H1 (cell line): ENCODE results near the gene PHACTR1. TPM values are rescaled to one million over a fixed set of nuclear protein-coding genes. Genes with fewer than 3 reads are reported as not detected.

Experiments used
- CTCF ChIA-PET: fragments of 300-600 bp; sonication (Branson Sonifier 250); formaldehyde crosslinking; loops from one replicate; lab custom pipeline; 2021; ENCODE audit not compliant: partially characterized antibody; lab: Charles Lee
- POLR2A ChIA-PET: fragments of 300-600 bp; sonication (Branson Sonifier 250); formaldehyde crosslinking; loops from one replicate; lab custom pipeline; 2021; ENCODE audit warnings: inconsistent platforms; ENCODE audit not compliant: partially characterized antibody; lab: Charles Lee
- DNase-seq, 2 experiments: peaks; one replicate each; pipeline versions ENCODE4 v3.0.0 to v3.0.0-alpha.2; 2010 to 2022; ENCODE audit warnings: low spot score in 2 of 2, low read depth in 1 of 2, mixed read lengths in 1 of 2
- FAIRE-seq: peaks from 2 replicates; lab custom pipeline; 2011; peaks lifted over from hg19 to GRCh38; lab: Jason Lieb, UNC
- H2AFZ ChIP-seq: 2 replicates; pipeline ENCODE4 v1.8.1; 2012; ENCODE audit warnings: low read length, inconsistent platforms
- H2AK5ac ChIP-seq: 2 replicates; pipeline ENCODE4 v1.6.1; 2013; ENCODE audit warnings: low read depth, low read length
- H2BK120ac ChIP-seq: replicated peaks from 2 replicates; pipeline ENCODE3; 2013; ENCODE audit warnings: low read depth, low read length, inconsistent platforms
- H2BK12ac ChIP-seq: 2 replicates; pipeline ENCODE4 v1.6.1; 2013; ENCODE audit warnings: low read depth, low read length
- H2BK15ac ChIP-seq: 2 replicates; pipeline ENCODE4 v1.6.1; 2013; ENCODE audit warnings: low read length
- H2BK20ac ChIP-seq: 2 replicates; pipeline ENCODE4 v1.6.1; 2013; ENCODE audit warnings: low read length
- H2BK5ac ChIP-seq: 2 replicates; pipeline ENCODE4 v1.6.1; 2013; ENCODE audit warnings: low read depth, low read length
- H3K14ac ChIP-seq: 2 replicates; pipeline ENCODE4 v1.6.1; 2013; ENCODE audit warnings: inconsistent platforms; ENCODE audit not compliant: insufficient read length
- H3K18ac ChIP-seq: 2 replicates; pipeline ENCODE4 v1.6.1; 2013; ENCODE audit warnings: low read length; ENCODE audit errors: extremely low read depth
- H3K23ac ChIP-seq: 2 replicates; pipeline ENCODE4 v1.6.1; 2013; ENCODE audit warnings: inconsistent platforms; ENCODE audit not compliant: insufficient read length
- H3K23me2 ChIP-seq: 2 replicates; pipeline ENCODE4 v1.6.1; 2013; ENCODE audit warnings: low read depth, low read length
- H3K27ac ChIP-seq: 2 replicates; pipeline ENCODE4 v1.6.1; 2011; ENCODE audit warnings: low read depth, low read length, inconsistent platforms
- H3K27me3 ChIP-seq, 4 experiments: replicated peaks in 1 of 4; 1 replicate in 1 of 4; 2 replicates in 3 of 4; pipeline versions ENCODE4 v1.6.1 to v1.8.1; 2011 to 2013; ENCODE audit warnings: low read length in 3 of 4, mild to moderate bottlenecking in 3 of 4, inconsistent platforms in 2 of 4, mixed read lengths in 2 of 4, moderate library complexity in 1 of 4; ENCODE audit not compliant: control insufficient read depth in 3 of 4, insufficient read depth in 3 of 4; ENCODE audit errors: extremely low read depth in 1 of 4
- H3K36me3 ChIP-seq, 4 experiments: 2 replicates each; pipeline versions ENCODE4 v1.6.1 to v1.8.1; 2011 to 2013; ENCODE audit warnings: mild to moderate bottlenecking in 4 of 4, low read length in 3 of 4, moderate library complexity in 2 of 4, control low read depth in 1 of 4, inconsistent platforms in 1 of 4; ENCODE audit not compliant: insufficient read depth in 4 of 4, control insufficient read depth in 2 of 4
- H3K4ac ChIP-seq: replicated peaks from 2 replicates; pipeline ENCODE3; 2013; ENCODE audit warnings: low read length, low read depth, mixed read lengths, inconsistent platforms; ENCODE audit not compliant: insufficient read length
- H3K4me1 ChIP-seq, 4 experiments: replicated peaks in 1 of 4; 1 replicate in 1 of 4; 2 replicates in 3 of 4; pipeline versions ENCODE4 v1.6.1 to v1.8.1; 2011 to 2013; ENCODE audit warnings: low read length in 3 of 4, inconsistent platforms in 2 of 4, mixed read lengths in 1 of 4; ENCODE audit not compliant: insufficient read depth in 4 of 4, control insufficient read depth in 3 of 4
- H3K4me2 ChIP-seq, 2 experiments: 2 replicates each; pipeline versions ENCODE4 v1.6.1 to v1.8.1; 2011 to 2013; ENCODE audit warnings: low read depth in 2 of 2, low read length in 2 of 2, control low read depth in 1 of 2, inconsistent platforms in 1 of 2, mild to moderate bottlenecking in 1 of 2; ENCODE audit not compliant: insufficient read depth in 1 of 2
- H3K4me3 ChIP-seq, 4 experiments: fragments of 200-600, 300-600 bp in 1 of 4; sonication (generic), shearing (Covaris generic), sonication (Bioruptor Twin) in 1 of 4; 2 replicates each; pipeline versions ENCODE4 v1.5.1 to v1.8.1; 2011 to 2016; ENCODE audit warnings: low read length in 4 of 4, low read depth in 3 of 4, control low read depth in 2 of 4, inconsistent platforms in 2 of 4, mild to moderate bottlenecking in 2 of 4, mixed read lengths in 1 of 4, moderate library complexity in 1 of 4; ENCODE audit not compliant: insufficient read depth in 2 of 4; ENCODE audit errors: extremely low read depth in 1 of 4
- H3K56ac ChIP-seq: replicated peaks from 2 replicates; pipeline ENCODE3; 2013; ENCODE audit warnings: low read depth, mild to moderate bottlenecking, mixed read lengths, low read length, inconsistent platforms; ENCODE audit not compliant: insufficient read length
- H3K79me1 ChIP-seq: 2 replicates; pipeline ENCODE4 v1.6.1; 2013; ENCODE audit warnings: low read depth, low read length, control low read depth
- H3K79me2 ChIP-seq, 2 experiments: 2 replicates each; pipeline versions ENCODE4 v1.6.1 to v1.8.1; 2012 to 2013; ENCODE audit warnings: low read length in 2 of 2, mild to moderate bottlenecking in 2 of 2, inconsistent platforms in 1 of 2; ENCODE audit not compliant: insufficient read depth in 2 of 2, control insufficient read depth in 1 of 2
- H3K9ac ChIP-seq, 4 experiments: replicated peaks in 1 of 4; 1 replicate in 1 of 4; 2 replicates in 3 of 4; pipeline versions ENCODE4 v1.6.1 to v1.8.1; 2011 to 2013; ENCODE audit warnings: low read depth in 3 of 4, low read length in 3 of 4, control low read depth in 2 of 4, mild to moderate bottlenecking in 2 of 4, moderate library complexity in 2 of 4, inconsistent platforms in 1 of 4; ENCODE audit errors: extremely low read depth in 1 of 4
- H3K9me3 ChIP-seq, 2 experiments: 2 replicates each; pipeline versions ENCODE4 v1.6.1 to v1.8.1; 2012 to 2013; ENCODE audit warnings: mild to moderate bottlenecking in 2 of 2, moderate library complexity in 2 of 2, control low read depth in 1 of 2, inconsistent platforms in 1 of 2, low read depth in 1 of 2, low read length in 1 of 2, mixed read lengths in 1 of 2; ENCODE audit not compliant: insufficient read depth in 2 of 2
- H4K20me1 ChIP-seq, 2 experiments: replicated peaks in 1 of 2; 2 replicates each; pipeline versions ENCODE3 to v1.8.1; 2011 to 2013; ENCODE audit warnings: inconsistent platforms in 2 of 2, low read length in 2 of 2, mild to moderate bottlenecking in 1 of 2; ENCODE audit not compliant: insufficient read depth in 2 of 2, control insufficient read depth in 1 of 2
- H4K5ac ChIP-seq: 2 replicates; pipeline ENCODE4 v1.6.1; 2013; ENCODE audit warnings: low read length, low read depth, mixed read lengths, inconsistent platforms; ENCODE audit not compliant: insufficient read length
- H4K8ac ChIP-seq: 2 replicates; pipeline ENCODE4 v1.8.0; 2013; ENCODE audit warnings: mild to moderate bottlenecking, moderate library complexity, low read length, inconsistent platforms; ENCODE audit not compliant: insufficient read depth; ENCODE audit errors: extremely low read depth
- H4K91ac ChIP-seq: replicated peaks from 2 replicates; pipeline ENCODE3; 2013; ENCODE audit warnings: low read length, mixed read lengths, inconsistent platforms; ENCODE audit not compliant: insufficient read length
- CHD1 ChIP-seq: IDR thresholded peaks from 2 replicates; pipeline ENCODE4 v1.6.1; 2012; ENCODE audit warnings: low read depth, low read length, improper control_type of control experiment
- CHD2 ChIP-seq: IDR thresholded peaks from 2 replicates; pipeline ENCODE4 v1.6.1; 2012; ENCODE audit warnings: low read length, improper control_type of control experiment
- GTF2F1 ChIP-seq: IDR thresholded peaks from 2 replicates; pipeline ENCODE4 v1.6.1; 2012; ENCODE audit warnings: low read depth, low read length, improper control_type of control experiment, borderline replicate concordance
- JUND ChIP-seq: IDR thresholded peaks from 2 replicates; pipeline ENCODE4 v1.6.1; 2011; ENCODE audit warnings: mild to moderate bottlenecking, improper control_type of control experiment, low read length
- KDM5A ChIP-seq: fragments of 200-600 bp; IDR thresholded peaks from 2 replicates; pipeline ENCODE4 v1.7.1; 2012; ENCODE audit warnings: mild to moderate bottlenecking, low read length, inconsistent platforms, mixed read lengths
- NANOG ChIP-seq: IDR thresholded peaks from 2 replicates; pipeline ENCODE4 v1.6.1; 2011; ENCODE audit warnings: low read length, low read depth, mild to moderate bottlenecking, inconsistent platforms; ENCODE audit not compliant: insufficient read depth, poor library complexity, severe bottlenecking
- POLR2A ChIP-seq, 2 experiments: IDR thresholded peaks; 1 replicate in 1 of 2; 2 replicates in 1 of 2; pipeline ENCODE4 v1.6.1; 2011; ENCODE audit warnings: low read depth in 2 of 2, low read length in 2 of 2, mild to moderate bottlenecking in 2 of 2; ENCODE audit errors: control extremely low read depth in 1 of 2
- SIRT6 ChIP-seq: IDR thresholded peaks from one replicate; pipeline ENCODE4 v1.7.1; 2012; ENCODE audit warnings: low read length, inconsistent platforms
- TAF1 ChIP-seq: IDR thresholded peaks from 2 replicates; pipeline ENCODE4 v1.6.1; 2011; ENCODE audit warnings: mild to moderate bottlenecking, low read depth, low read length
- TAF7 ChIP-seq: optimal IDR thresholded peaks from 2 replicates; pipeline ENCODE3; 2011; ENCODE audit warnings: low read depth, mild to moderate bottlenecking, inconsistent platforms, low read length, moderate library complexity, borderline replicate concordance
- TBP ChIP-seq: IDR thresholded peaks from 2 replicates; pipeline ENCODE4 v1.6.1; 2011; ENCODE audit warnings: low read depth, low read length, improper control_type of control experiment
- YY1 ChIP-seq: IDR thresholded peaks from 2 replicates; pipeline ENCODE4 v1.6.1; 2011; ENCODE audit warnings: low read depth, mild to moderate bottlenecking, low read length
- ZNF274 ChIP-seq: IDR thresholded peaks from 2 replicates; pipeline ENCODE4 v1.7.0; 2012; ENCODE audit warnings: low read length, borderline replicate concordance; ENCODE audit errors: extremely low read depth
- WGBS, 2 experiments: shearing (Covaris generic) in 1 of 2; methylation state at CpG; one replicate each; pipeline versions ENCODE4 v1.1.6 to v1.1.7; 2013 to 2015; ENCODE audit warnings: low lambda C conversion rate in 2 of 2, mixed read lengths in 2 of 2, inconsistent platforms in 1 of 2, low coverage in 1 of 2, missing lambda C conversion rate in 1 of 2; ENCODE audit not compliant: insufficient replicate concordance in 2 of 2, insufficient coverage in 1 of 2, insufficient read length in 1 of 2; ENCODE audit errors: extremely low coverage in 1 of 2, missing lambda C conversion rate in 1 of 2; 5-methylcytosine and 5-hydroxymethylcytosine counted together
- polyA plus RNA-seq, 7 experiments: library from polyadenylated mRNA; depleted of rRNA in 3 of 7; stranded (reverse) in 5 of 7; unstranded in 2 of 7; fragments of >200 nt in 5 of 7; fragments of 200-250 nt in 2 of 7; gene quantifications; 1 replicate in 5 of 7; 2 replicates in 1 of 7; 4 replicates in 1 of 7; pipeline versions ENCODE4 v1.2.1 to v1.2.3, GENCODE V29; 2011 to 2013; ENCODE audit warnings: missing spikeins in 2 of 7, mixed read lengths in 2 of 7
- total RNA-seq: library from RNA; stranded (reverse); fragmentation: NEBNext Ultra II Directional; extraction: Animal tissue kit (Norgen Biotek cat#: 25700); gene quantifications from 2 replicates; pipeline ENCODE4 v1.2.1, GENCODE V29; 2021
- TF ChIP-seq, protein P1 (sequence below): IDR thresholded peaks from 2 replicates; pipeline ENCODE4 v1.6.1; 2012; ENCODE audit warnings: inconsistent platforms
- TF ChIP-seq, protein P2 (sequence below): IDR thresholded peaks from 2 replicates; pipeline ENCODE4 v1.6.1; 2012; ENCODE audit warnings: inconsistent platforms

PHACTR1 gene
- total and polyA plus RNA-seq, 2 of the 8 experiments (the other 6 are each of a cell fraction or from before 2014, with no cell fraction given) = 3.9 to 17.1 TPM

GRCh38 chr6:12969966-12970365 is 253.4 kb downstream of the PHACTR1 start:
- TF ChIP-seq CHD2 (no peak), JUND (no peak), GTF2F1 (no peak), KDM5A (no peak), TAF7 (no peak), NANOG (no peak), SIRT6 (no peak), ZNF274 (no peak), YY1 (no peak), TAF1 (no peak), TBP (no peak), CHD1 (no peak), POLR2A (IDR thresholded peaks at IDR 0.05; ENCODE audit: control extremely low read depth in 1 of 2, low read depth in 2 of 2, low read length in 2 of 2) (no peak)
- TF ChIP-seq, protein P1, sequence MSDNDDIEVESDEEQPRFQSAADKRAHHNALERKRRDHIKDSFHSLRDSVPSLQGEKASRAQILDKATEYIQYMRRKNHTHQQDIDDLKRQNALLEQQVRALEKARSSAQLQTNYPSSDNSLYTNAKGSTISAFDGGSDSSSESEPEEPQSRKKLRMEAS = no peak
- TF ChIP-seq, protein P2, sequence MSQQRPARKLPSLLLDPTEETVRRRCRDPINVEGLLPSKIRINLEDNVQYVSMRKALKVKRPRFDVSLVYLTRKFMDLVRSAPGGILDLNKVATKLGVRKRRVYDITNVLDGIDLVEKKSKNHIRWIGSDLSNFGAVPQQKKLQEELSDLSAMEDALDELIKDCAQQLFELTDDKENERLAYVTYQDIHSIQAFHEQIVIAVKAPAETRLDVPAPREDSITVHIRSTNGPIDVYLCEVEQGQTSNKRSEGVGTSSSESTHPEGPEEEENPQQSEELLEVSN = no peak
- Histone ChIP-seq H3K4me1 (no peaks in the 10 kb centered on the region; a peak in 1 of 7 replicates), H3K14ac (no peak overlapping the region), H3K36me3 (no peaks in the 10 kb centered on the region), H2BK15ac (no peak overlapping the region), H2AFZ (no peak overlapping the region), H3K18ac (no peak overlapping the region), H4K5ac (no peak overlapping the region), H3K27me3 (no peaks in the 10 kb centered on the region; a peak in 2 of 7 replicates), H3K79me2 (no peaks in the 10 kb centered on the region), H2AK5ac (no peak overlapping the region), H3K56ac (no peak overlapping the region), H2BK20ac (no peak overlapping the region), H3K4me2 (no peak overlapping the region), H3K9me3 (no peaks in the 10 kb centered on the region), H4K91ac (no peak overlapping the region), H3K23me2 (no peaks in the 10 kb centered on the region; the same call in 1 of the 2 replicates), H3K9ac (no peak overlapping the region), H3K79me1 (no peaks in the 10 kb centered on the region; the same call in 1 of the 2 replicates), H4K8ac (no peak overlapping the region), H4K20me1 (no peaks in the 10 kb centered on the region), H3K23ac (no peak overlapping the region), H3K4me3 (no peak overlapping the region), H2BK120ac (no peak overlapping the region), H2BK12ac (no peak overlapping the region), H3K4ac (no peak overlapping the region), H2BK5ac (no peak overlapping the region), H3K27ac (no peak overlapping the region)
- FAIRE-seq = no peak
- POLR2A ChIA-PET = no interaction called here
- CTCF ChIA-PET = interaction anchor here (1.1 to 1.4 kb wide), 2 partner anchors 12 to 79 kb away, joined by 3 to 4 read pairs; no protein-coding TSS in a partner anchor
- DNase-seq = no peak
- WGBS, 2 experiments = 100% methylated on average over 2 of the region's 2 CpGs; no CpG with 5 or more reads in 1 of the 2 experiments
